HG02884 (cell line): ENCODE results near the gene STARD13.
"Not testable (repeated sequence)": the region's sequence is repeated elsewhere in the genome, so short reads cannot be mapped to it uniquely, and the experiment has no call there.

Source experiments
- ATAC-seq: cut with Tn5 transposase; IDR thresholded peaks from one replicate; pipeline ENCODE4 v1.9.1; 2021; ENCODE audit warnings: mild to moderate bottlenecking, moderate library complexity; ENCODE audit not compliant: unreplicated experiment

Gene STARD13

GRCh38 chr13:33257841-33258807 lies 27.4 kb downstream of the STARD13 start:
- no peak for ATAC-seq

- ATAC-seq: no peak
Measured at GRCh38 chr13:33256148-33256840, 29.3 kb downstream of the STARD13 start.

- ATAC-seq: no peak
Measured at GRCh38 chr13:33252135-33252534, 33.4 kb downstream of the STARD13 start.

GRCh38 chr13:33251131-33251661 lies 34.4 kb downstream of the STARD13 start:
- ATAC-seq: peak; percentile 90

GRCh38 chr13:33250609-33251008 lies 34.9 kb downstream of the STARD13 start:
- no peak for ATAC-seq

- ATAC-seq: no peak
Measured at GRCh38 chr13:33249894-33250293, 35.7 kb downstream of the STARD13 start.

GRCh38 chr13:33249066-33249465 lies 36.5 kb downstream of the STARD13 start:
- no peak for ATAC-seq

GRCh38 chr13:33245505-33246158 lies 39.9 kb downstream of the STARD13 start:
- no peak for ATAC-seq

GRCh38 chr13:33244907-33245287 lies 40.7 kb downstream of the STARD13 start:
- ATAC-seq: no peak

- no peak for ATAC-seq
Measured at GRCh38 chr13:33244210-33244906, 41.2 kb downstream of the STARD13 start.

- no peak for ATAC-seq
Measured at GRCh38 chr13:33242984-33243617, 42.5 kb downstream of the STARD13 start.

GRCh38 chr13:33242372-33242771 lies 43.2 kb downstream of the STARD13 start:
- ATAC-seq: not testable (repeated sequence)

GRCh38 chr13:33236021-33236420 lies 49.5 kb downstream of the STARD13 start:
- no peak for ATAC-seq

GRCh38 chr13:33235564-33235963 lies 50.0 kb downstream of the STARD13 start:
- no peak for ATAC-seq

- no peak for ATAC-seq
Measured at GRCh38 chr13:33235078-33235477, 50.5 kb downstream of the STARD13 start.

GRCh38 chr13:33233547-33233946 lies 52.0 kb downstream of the STARD13 start:
- no peak for ATAC-seq

- no peak for ATAC-seq
Measured at GRCh38 chr13:33232883-33233282, 52.7 kb downstream of the STARD13 start.

- ATAC-seq: no peak
Measured at GRCh38 chr13:33231339-33231738, 54.2 kb downstream of the STARD13 start.

- no peak for ATAC-seq
Measured at GRCh38 chr13:33230178-33230881, 55.2 kb downstream of the STARD13 start.
